Activated naive CD8-positive, alpha-beta T cell treated with anti-CD3 and anti-CD28 coated beads, Interleukin-2, amount 50 U/mL, for 16 hours (primary cell): Measurements from ENCODE around the gene NBEAL2.
A peak's percentile ranks its signal among the peaks of the same experiment; 100 is the strongest.
"Not testable (repeated sequence)": the region's sequence is repeated elsewhere in the genome, so short reads cannot be mapped to it uniquely, and the experiment has no call there.

Experiments
- DNase-seq: peaks from one replicate; pipeline ENCODE4 v3.0.0-alpha.2; 2020; ENCODE audit warnings: low read depth, low spot score

Gene NBEAL2

DNA sequence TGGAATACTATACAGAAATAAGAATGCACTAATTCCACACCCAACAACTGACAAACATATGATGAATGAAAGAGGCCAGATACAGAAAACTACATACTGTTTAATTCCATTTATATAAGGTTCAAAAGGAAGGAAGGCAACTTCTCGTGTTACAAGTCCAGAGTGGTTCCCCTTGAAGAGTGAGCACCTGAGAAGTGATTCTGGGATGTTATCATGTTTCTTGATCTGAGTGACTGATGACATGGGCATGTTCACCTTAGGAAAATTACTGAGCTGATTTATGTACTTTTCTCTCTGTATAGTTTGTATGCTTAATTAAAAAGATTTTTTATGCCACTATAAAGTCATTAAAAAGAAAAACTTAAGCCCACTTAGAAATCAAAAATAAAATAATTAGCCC, 16.5 kb upstream of the NBEAL2 start:
- no peak for DNase-seq

DNA sequence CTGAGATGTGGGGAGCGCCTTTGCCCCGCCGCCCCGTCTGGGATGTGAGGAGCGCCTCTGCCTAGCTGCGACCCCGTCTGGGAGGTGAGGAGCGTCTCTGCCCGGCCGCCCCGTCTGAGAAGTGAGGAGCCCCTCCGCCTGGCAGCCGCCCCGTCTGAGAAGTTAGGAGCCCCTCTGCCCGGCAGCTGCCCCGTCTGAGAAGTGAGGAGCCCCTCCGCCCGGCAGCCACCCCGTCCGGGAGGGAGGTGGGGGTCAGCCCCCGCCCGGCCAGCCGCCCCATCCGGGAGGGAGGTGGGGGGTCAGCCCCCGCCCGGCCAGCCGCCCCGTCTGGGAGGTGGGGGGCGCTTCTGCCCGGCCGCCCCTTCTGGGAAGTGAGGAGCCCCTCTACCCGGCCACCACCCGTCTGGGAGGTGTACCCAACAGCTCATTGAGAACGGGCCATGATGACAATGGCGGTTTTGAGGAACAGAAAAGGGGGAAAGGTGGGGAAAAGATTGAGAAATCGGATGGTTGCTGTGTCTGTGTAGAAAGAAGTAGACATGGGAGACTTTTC, 15.4 kb upstream of the NBEAL2 start:
- DNase-seq, result not testable (repeated sequence)

DNA sequence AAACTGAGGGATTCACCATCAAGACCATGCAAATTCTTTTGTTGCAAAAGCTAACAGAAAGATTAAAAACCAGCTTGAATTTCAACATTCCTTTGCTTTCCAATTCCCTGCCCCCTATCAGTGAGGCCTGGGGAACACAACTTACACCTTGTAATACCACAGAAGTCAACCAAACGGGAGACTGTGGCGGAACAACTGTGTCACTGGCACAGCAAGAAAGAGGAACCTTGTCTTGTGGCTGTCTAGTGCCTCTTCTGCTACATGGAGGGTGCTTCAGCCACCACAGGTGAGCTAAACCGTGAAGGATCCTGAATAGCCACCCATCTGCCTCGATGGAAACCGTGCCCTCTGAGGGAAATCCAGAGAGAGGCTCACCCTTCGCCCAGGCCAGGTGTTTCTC, 14.3 kb upstream of the NBEAL2 start:
- no peak for DNase-seq

DNA sequence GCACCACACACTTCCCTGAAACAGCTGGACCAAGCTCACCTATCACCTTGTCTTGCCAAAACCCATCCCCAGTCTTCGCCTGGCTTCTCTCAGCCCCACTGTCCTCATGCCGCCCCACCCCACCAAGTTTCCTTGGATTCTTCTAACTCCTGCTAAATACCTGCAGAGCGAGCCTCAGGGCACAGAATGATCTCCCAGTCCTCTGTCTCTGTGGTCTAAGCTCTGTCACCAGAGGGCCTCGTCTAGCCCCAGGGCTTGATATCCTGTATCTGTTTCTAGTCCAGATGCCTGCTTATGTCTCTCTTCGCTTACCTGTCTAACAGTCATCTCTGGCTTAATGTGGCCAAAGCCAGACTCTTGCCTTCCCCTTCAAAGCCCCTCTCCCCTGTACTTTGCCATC, 12.7 kb upstream of the NBEAL2 start:
- no peak for DNase-seq

DNA sequence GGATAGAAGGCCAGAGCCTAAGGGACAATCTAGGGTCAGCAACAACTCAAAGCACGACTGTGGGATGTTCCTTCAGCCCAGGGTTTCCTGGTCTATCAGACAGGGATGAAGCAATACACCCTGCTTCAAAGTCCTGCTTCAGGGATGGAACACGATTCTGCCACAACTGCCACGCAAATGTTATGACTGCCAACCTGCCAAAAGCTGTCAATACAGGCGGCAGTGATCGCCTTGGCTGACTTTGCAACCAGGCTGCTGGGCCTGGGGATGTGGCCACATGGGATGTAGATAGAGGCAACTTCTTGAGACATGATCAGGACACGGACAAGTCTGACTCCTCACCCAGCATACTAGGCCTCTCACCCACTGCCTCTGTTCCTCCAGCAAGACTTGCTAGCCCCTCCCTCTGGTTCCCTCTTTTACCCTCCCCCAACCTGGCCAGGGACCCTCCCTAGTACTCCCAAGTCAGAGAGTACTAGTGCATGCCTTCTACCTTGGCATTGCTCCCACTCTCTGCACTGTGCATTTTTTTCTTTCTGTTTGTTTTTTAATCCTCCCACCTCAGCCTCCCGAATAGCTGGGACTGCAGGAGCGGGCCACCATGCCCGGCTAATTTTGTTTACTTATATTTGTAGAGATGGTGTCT, 10.6 kb upstream of the NBEAL2 start:
- no peak for DNase-seq

DNA sequence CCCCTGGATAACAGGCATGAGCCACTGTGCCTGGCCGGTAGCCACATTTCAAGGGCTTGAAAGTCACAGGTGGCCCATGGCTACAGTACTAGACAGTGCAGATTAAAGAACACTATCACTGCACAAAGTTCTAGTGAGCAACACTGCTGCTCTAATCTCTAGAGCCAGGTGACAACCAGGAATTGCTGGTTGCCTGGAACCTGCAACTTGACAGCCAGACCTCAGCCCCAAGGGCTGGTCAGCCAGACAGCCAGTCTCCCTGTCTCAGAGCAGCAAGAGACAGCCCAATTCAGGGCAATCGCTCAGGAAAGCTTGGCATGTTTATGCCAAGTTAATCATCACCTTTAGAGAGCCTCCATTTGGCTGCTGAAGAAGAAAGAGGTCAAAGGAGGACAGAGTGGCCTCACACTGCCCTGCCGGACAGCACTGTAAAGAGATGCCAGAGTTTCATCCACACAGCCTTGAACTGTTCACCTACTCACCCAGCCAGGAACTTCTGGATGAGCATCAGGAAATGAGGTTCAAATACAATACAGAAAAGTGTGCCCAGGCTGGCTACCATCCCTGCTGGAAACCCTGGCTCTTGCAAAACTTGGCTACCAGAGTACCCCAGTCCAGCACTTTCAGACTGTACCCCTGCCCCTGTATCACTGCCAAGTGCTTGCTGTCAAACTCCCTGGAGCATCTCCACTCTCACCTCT, 8.9 kb upstream of the NBEAL2 start:
- no peak for DNase-seq

DNA sequence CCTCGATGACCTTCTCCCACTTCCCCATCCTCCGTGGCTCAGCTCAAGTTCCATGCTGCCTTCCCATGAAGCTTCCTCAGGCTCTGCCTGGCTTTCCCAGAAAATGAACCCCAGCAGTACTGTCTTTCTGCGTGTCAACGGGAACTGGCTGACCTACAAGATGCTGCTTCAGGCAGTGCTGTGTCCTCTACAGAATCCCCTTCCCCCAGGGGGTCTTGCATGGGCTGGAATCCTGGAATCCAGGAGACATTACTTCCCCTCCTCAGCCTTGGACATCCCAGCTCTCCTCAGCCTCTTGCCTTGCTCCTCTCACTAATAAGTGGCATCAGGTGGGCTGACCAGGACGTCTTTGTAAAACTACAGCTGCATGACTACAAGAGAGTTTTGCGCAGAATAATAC, 8.3 kb upstream of the NBEAL2 start:
- no peak for DNase-seq

DNA sequence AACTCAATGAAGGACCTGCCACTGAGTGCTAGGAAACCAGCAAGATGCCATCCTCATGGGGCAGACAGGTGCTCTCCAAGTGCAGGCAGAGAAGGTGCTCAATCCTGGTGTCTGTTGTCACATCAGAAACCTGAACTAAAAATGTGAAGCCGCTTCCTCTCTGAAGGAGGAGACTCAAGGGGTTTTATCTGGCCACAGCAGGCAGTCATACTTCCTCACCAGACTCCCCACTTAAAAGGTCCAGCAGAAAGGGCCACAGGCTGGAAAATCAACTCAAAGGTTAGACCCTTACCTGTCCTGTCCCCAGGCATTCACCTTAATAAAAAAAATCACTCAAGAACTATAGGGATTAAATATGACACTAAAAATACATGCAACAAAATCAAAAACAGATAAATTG, 7.7 kb upstream of the NBEAL2 start:
- no peak for DNase-seq

DNA sequence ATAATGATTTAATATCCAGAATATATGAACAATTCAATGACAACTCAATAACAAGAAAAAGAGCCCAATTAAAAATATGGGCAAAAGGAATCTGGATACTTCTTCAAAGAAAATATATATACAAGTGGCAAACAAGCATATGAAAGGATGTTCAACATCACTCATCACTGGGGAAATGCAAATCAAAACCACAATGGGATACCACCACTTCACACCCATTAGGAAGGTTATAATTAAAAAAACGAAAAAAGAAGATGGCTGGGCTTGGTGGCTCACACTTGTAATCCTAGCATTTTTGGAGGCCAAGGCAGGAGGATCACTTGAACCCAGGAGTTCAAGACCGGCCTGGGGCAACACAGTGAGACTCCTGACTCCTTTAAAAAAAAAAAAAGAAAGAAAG, 7.1 kb upstream of the NBEAL2 start:
- no peak for DNase-seq

DNA sequence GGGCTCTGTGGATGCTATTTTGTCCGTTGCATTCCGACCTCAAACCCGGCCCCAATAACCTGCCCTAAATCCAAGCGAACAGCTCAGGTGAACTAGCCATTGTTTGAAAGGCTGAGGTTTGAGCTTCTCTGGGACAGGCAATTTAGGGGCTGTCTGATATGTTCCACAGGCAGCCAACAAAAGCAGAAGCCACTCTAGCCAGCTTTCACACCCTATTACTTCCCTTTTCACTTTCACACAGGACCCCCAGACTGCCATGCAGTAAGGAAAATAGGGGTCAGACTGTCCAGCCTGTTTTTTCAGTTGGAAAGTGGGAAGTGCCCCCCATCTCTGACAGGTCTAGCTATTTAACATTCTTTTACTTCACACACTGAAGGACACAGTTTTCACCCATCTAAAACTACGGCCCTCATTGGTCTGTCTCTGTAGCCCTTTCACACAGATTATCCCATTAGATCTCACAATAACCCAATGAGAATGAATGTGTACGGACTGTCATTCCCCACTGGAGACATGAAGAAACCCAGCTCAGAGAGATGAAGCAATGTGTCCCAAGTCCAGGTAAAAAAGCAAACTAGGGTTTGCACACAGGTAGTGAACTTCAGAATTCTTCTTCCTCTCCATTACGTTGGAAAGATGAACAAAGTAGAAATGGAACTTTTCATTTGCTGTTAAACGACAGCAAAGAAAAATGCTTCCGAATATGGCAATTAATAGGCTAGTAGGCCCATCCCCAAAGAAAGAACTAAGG, 4.9 kb upstream of the NBEAL2 start:
- DNase-seq, result no peak

DNA sequence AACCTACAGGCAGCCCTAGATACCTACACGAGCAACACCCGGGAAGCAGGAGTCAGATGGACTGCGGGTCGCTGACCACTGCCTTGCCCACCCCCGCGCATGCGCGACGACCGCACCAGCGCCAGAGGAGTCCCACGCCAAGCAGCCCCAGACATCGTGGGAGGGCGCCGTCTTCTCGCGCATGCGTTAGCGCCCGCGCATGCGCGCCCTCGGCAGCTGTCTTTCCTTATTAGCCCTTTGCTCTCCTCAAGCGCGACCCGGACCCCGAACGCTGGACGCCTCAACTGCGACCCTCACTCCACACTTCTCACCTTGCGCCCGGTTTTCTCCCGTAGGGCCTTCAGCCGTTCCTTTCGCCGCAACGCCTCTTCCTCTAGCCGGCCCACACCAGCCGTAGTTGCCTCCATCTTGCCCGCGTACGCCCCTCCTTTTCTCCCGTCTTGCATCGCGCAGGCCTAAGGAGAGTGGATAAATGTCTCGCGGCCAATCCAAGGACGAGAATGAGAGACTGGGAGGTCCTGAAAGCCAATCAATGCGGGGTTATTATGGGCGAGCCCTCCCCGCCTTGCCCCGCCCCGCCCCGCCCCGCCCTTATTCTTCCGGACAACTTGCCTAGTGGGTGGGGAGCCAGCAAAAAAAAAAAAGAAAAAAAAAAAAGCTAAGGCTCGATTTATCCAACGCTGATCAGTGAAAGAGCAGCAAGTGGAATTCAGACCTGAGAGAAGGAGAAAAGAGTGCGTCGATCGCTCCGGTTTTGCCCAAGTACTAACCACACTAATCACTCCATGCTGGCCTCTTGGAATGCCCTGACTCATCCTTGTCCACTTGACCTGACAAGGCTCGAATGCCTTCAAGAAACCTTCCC, 2.9 kb upstream of the NBEAL2 start, which contains the start of gene CCDC12:
Gene CCDC12 (minus strand): TSS at position 420 of the 865 bp plus-strand sequence. CDS start 13 bp downstream, at position 407.
- DNase-seq, result peak; percentile 85

DNA sequence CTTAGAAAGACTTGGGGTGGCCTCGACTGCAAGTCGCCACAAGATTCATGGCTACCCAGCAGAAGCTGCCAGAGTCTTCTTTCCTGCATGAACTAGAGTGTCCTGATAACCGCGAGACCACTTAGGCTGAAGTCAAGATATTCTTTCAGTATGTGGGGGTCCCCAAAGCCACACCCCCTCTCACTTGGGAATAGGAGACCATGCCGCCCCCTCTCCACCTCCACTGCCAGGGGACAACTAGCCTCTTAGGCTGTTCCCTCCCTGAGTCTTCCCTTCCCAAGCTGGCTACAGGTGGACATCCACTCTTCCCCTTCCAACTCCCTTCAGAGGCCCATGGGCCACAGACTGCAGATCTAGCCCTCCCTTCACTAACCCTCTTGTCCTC, 1.7 kb upstream of the NBEAL2 start:
- no peak for DNase-seq

DNA sequence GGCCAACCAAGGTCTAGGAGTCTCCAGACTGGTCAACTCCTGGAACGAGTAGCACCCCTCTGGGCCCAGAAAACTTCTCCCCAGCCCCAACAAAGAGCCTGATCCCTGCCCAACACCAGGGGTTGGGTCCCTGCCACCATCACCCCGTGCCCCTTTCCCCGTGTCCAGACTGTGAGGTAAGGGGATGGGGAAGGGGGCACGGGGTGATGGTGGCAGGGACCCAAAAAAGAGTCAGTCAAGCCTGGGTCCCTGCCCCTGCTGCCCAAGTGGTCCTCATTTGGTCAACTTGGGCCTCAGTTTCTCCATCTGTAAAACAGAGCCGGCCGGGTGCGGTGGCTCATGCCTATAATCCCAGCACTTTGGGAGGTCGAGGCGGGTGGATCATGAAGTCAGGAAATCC, 1.1 kb upstream of the NBEAL2 start:
- no peak for DNase-seq

DNA sequence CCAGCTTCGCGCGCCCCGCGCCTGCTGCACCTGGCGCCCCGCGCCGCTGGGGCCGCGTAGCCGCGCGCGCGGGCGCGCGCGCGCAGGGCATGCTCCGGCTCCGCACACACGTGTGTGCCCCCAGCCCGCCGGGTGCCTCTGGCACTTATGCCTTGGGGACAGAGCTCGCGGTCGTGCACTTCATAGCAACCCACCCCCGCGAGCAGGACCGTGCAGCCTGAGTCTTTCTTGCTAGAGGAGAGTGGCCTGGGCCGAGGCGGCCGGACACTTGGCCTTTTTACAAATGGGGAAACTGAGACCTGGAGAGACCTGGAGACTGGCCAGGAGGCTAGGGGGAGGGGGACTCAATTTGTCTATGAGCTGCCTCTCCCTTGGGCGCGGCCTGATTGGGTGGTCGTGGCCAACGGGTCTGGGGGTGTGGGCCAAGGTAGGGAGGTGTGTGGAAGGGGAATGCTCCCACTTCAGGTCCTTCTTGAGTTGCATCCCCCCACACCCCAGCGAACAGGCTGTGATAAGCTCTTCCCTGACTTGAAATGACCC, 562 bp downstream of the NBEAL2 start:
- DNase-seq, result no peak

DNA sequence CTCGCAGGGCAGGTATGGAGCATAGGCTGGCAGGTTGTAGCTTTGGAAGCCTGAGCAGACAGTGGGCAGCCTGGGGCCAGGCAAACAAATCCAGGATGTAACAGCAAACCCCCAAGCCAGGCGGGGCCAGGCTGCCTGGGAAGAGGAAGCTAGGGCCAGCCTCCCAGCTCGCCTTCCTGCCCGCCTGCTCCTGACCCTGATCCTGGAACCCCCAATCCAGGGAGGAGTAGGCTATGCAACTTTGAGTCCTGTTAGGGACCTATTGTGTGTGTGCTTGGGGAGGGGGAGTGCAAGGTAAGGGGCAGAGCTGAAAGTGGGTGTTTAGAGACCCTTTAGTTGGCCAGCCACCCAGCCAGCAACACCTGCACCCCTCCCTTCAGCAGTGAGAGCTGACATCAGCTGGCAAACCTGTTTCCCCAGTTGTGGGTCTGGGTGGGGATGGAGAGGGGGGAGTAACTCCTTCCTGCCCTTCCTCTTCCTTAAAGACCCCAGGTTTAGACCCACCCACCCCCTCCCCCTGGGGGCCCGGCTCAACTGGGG, 2.5 kb downstream of the NBEAL2 start:
- no peak for DNase-seq

DNA sequence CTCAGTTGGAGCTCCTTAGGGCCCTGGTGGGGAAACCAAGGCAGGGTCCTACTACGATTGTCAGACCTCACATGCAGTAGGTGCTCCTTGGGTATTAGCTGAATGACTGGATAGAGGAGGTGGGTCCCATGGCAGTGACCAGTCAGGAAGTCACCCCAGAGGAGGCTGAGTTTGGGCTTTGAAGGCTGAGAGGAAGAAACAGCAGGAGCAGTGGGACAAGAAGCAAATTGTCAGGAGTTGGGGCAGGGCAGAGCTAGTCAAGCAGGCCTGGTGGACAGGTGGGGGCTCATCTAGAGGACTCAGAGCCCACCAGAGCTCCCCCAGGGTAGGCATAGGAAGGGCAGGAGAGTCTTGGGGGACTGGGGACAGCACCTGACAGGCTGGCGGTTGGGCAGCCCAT, 3.1 kb downstream of the NBEAL2 start:
- DNase-seq, result no peak

DNA sequence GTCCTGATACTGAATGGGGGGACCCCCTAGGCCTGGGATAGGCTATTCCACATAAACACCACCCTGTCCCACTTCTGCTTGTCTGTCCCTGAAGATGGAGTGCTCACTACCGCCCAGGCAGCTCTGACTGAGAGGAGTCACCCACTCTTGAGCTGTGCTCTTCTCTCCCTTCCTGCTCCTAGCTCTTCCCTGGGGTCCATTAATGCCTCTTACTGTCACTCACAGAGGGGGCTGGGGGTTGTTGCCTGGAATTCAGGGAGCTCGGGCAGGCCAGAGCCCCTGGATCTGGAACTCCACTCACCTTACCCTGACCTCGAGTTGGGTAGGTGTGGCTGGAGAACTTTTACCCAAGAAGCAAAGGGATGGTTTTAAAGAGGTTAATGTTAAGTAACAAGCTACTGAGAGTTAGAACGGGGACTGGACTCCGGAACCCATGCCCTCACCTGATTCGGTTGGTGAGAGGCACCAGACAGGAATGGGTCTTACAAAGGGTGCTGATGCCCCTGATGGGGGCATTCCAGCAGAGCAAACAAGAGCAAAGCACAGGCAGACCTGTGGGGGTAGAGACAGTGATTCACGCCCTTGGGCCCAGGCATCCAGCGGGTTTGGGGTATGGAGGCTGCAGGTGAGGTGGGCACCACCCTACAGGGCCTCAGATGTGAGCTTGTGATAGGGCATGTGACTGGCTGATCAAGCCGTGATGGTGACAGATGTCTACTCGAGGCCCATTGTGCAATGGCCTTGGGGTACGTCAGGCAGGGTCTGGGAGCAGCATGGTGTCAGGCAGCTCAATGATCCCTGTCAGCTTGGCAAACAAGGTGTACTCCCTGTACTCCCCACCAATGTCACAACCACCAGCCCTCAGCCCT, 5.4 kb downstream of the NBEAL2 start:
- no peak for DNase-seq

DNA sequence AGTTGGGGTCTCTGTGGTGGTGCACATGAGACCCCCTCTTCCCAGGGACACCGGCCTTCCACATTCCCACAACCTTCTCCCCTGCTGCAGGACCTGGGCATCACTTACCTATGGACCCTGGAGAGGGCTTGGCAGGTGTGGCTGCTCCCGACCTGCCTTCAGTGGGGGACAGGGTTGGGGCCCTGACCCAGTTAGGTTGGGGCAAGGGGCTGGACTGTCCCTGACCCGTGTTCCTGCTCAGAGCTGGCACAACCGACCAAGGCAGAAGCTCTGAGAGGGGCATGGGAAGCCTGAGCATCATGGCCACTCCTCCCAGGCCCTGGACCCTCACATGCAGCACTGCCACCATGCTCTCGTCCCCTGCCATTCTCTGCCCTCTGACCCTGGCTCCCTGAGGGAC, 6.1 kb downstream of the NBEAL2 start:
- no peak for DNase-seq

DNA sequence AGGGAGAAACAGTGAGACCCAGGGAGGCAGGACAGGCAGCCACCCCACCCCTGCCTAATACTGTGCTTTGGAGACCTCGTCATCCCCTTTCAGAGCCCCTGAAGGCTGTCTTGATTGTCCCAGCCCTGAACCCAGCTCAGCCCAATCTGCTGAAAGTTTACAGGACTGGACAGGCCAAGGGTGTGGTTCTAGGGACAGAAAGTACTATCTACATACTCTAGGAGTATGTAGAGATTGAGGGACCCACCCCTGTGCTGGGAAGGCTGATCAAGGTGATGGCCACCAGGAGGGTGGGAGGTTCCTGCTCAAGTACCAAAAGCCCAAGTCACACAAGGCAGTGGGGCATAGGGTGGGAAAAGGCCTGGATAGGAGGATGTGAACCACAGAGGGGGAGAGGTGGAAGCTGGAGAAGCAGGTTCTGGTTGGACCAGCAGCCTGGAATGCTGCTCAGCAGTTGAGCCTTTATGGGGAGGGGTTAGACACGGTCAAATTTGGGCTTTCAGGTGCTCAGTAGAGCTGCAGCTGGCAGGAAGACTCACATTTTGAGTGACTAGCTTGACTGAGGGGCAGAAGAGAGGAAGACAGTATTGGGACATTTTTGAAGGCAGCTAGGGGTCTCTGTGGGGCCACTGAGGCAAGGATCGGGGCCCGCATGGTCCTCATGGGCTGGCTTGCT, 6.7 kb downstream of the NBEAL2 start:
- no peak for DNase-seq
